ENCODE results near the gene ITGA8.
A peak's percentile ranks its signal among the peaks of the same experiment; 100 is the strongest.
"Not testable (repeated sequence)": the region's sequence is repeated elsewhere in the genome, so short reads cannot be mapped to it uniquely, and the experiment has no call there.

Gene ITGA8

GRCh38 chr10:15719899-15720634 lies at the start of gene ITGA8:
ITGA8 (minus strand) TSS chr10:15719922; CDS start chr10:15719771, 151 bp downstream.
- DNase-seq (ENCODE audit: low spot score): no peak

- DNase-seq (ENCODE audit: low spot score): no peak
These were observed 45.3 kb upstream of the ITGA8 start for GRCh38 chr10:15764892-15765454.

- no peak for DNase-seq (ENCODE audit: low spot score)
These were observed 43.3 kb upstream of the ITGA8 start for GRCh38 chr10:15763006-15763405.

- not testable (repeated sequence) for DNase-seq (ENCODE audit: low spot score)
These were observed 42.5 kb upstream of the ITGA8 start for GRCh38 chr10:15762239-15762638.

- DNase-seq (ENCODE audit: low spot score): not testable (repeated sequence)
These were observed 41.5 kb upstream of the ITGA8 start for GRCh38 chr10:15761224-15761623.

- DNase-seq (ENCODE audit: low spot score): no peak
These were observed 41.0 kb upstream of the ITGA8 start for GRCh38 chr10:15760681-15761080.

GRCh38 chr10:15759265-15759664 lies 39.5 kb upstream of the ITGA8 start:
- no peak for DNase-seq (ENCODE audit: low spot score)

- DNase-seq (ENCODE audit: low spot score): no peak
These were observed 38.9 kb upstream of the ITGA8 start for GRCh38 chr10:15758618-15759017.

GRCh38 chr10:15754937-15755336 lies 35.2 kb upstream of the ITGA8 start:
- DNase-seq (ENCODE audit: low spot score): no peak

GRCh38 chr10:15751046-15751445 lies 31.3 kb upstream of the ITGA8 start:
- no peak for DNase-seq (ENCODE audit: low spot score)

- DNase-seq (ENCODE audit: low spot score): no peak
These were observed 28.4 kb upstream of the ITGA8 start for GRCh38 chr10:15748126-15748525.

GRCh38 chr10:15747632-15748031 lies 27.9 kb upstream of the ITGA8 start:
- no peak for DNase-seq (ENCODE audit: low spot score)

- no peak for DNase-seq (ENCODE audit: low spot score)
These were observed 26.0 kb upstream of the ITGA8 start for GRCh38 chr10:15745751-15746150.

GRCh38 chr10:15744217-15744865 lies 24.6 kb upstream of the ITGA8 start:
- peak; percentile 81 for DNase-seq (ENCODE audit: low spot score)

- DNase-seq (ENCODE audit: low spot score): peak; percentile 30
These were observed 23.7 kb upstream of the ITGA8 start for GRCh38 chr10:15743443-15743842.

- no peak for DNase-seq (ENCODE audit: low spot score)
These were observed 23.1 kb upstream of the ITGA8 start for GRCh38 chr10:15742836-15743235.

GRCh38 chr10:15742102-15742501 lies 22.4 kb upstream of the ITGA8 start:
- DNase-seq (ENCODE audit: low spot score): no peak

GRCh38 chr10:15741581-15741980 lies 21.9 kb upstream of the ITGA8 start:
- DNase-seq (ENCODE audit: low spot score): no peak

- DNase-seq (ENCODE audit: low spot score): no peak
These were observed 20.5 kb upstream of the ITGA8 start for GRCh38 chr10:15740261-15740660.

- no peak for DNase-seq (ENCODE audit: low spot score)
These were observed 19.7 kb upstream of the ITGA8 start for GRCh38 chr10:15739254-15739970.

GRCh38 chr10:15738270-15738925 lies 18.7 kb upstream of the ITGA8 start:
- no peak for DNase-seq (ENCODE audit: low spot score)

- DNase-seq (ENCODE audit: low spot score): no peak
These were observed 17.9 kb upstream of the ITGA8 start for GRCh38 chr10:15737656-15738055.

Data from RKO (cell line).